H1 (cell line): ENCODE data around the gene PILRB. TPM values are rescaled to one million over a fixed set of nuclear protein-coding genes. Genes with fewer than 3 reads are reported as not detected.

Experiments
- CTCF ChIA-PET: fragments of 300-600 bp; sonication (Branson Sonifier 250); formaldehyde crosslinking; loops from one replicate; lab custom pipeline; 2021; ENCODE audit not compliant: partially characterized antibody; lab: Charles Lee
- POLR2A ChIA-PET: fragments of 300-600 bp; sonication (Branson Sonifier 250); formaldehyde crosslinking; loops from one replicate; lab custom pipeline; 2021; ENCODE audit warnings: inconsistent platforms; ENCODE audit not compliant: partially characterized antibody; lab: Charles Lee
- DNase-seq, 2 experiments: peaks; one replicate each; pipeline versions ENCODE4 v3.0.0 to v3.0.0-alpha.2; 2010 to 2022; ENCODE audit warnings: low spot score in 2 of 2, low read depth in 1 of 2, mixed read lengths in 1 of 2
- FAIRE-seq: peaks from 2 replicates; lab custom pipeline; 2011; peaks lifted over from hg19 to GRCh38; lab: Jason Lieb, UNC
- H2AFZ ChIP-seq: 2 replicates; pipeline ENCODE4 v1.8.1; 2012; ENCODE audit warnings: low read length, inconsistent platforms
- H2AK5ac ChIP-seq: 2 replicates; pipeline ENCODE4 v1.6.1; 2013; ENCODE audit warnings: low read depth, low read length
- H2BK120ac ChIP-seq: replicated peaks from 2 replicates; pipeline ENCODE3; 2013; ENCODE audit warnings: low read depth, low read length, inconsistent platforms
- H2BK12ac ChIP-seq: 2 replicates; pipeline ENCODE4 v1.6.1; 2013; ENCODE audit warnings: low read depth, low read length
- H2BK15ac ChIP-seq: 2 replicates; pipeline ENCODE4 v1.6.1; 2013; ENCODE audit warnings: low read length
- H2BK20ac ChIP-seq: 2 replicates; pipeline ENCODE4 v1.6.1; 2013; ENCODE audit warnings: low read length
- H2BK5ac ChIP-seq: 2 replicates; pipeline ENCODE4 v1.6.1; 2013; ENCODE audit warnings: low read depth, low read length
- H3K14ac ChIP-seq: 2 replicates; pipeline ENCODE4 v1.6.1; 2013; ENCODE audit warnings: inconsistent platforms; ENCODE audit not compliant: insufficient read length
- H3K18ac ChIP-seq: 2 replicates; pipeline ENCODE4 v1.6.1; 2013; ENCODE audit warnings: low read length; ENCODE audit errors: extremely low read depth
- H3K23ac ChIP-seq: 2 replicates; pipeline ENCODE4 v1.6.1; 2013; ENCODE audit warnings: inconsistent platforms; ENCODE audit not compliant: insufficient read length
- H3K23me2 ChIP-seq: 2 replicates; pipeline ENCODE4 v1.6.1; 2013; ENCODE audit warnings: low read depth, low read length
- H3K27ac ChIP-seq: 2 replicates; pipeline ENCODE4 v1.6.1; 2011; ENCODE audit warnings: low read depth, low read length, inconsistent platforms
- H3K27me3 ChIP-seq, 4 experiments: replicated peaks in 1 of 4; 1 replicate in 1 of 4; 2 replicates in 3 of 4; pipeline versions ENCODE4 v1.6.1 to v1.8.1; 2011 to 2013; ENCODE audit warnings: low read length in 3 of 4, mild to moderate bottlenecking in 3 of 4, inconsistent platforms in 2 of 4, mixed read lengths in 2 of 4, moderate library complexity in 1 of 4; ENCODE audit not compliant: control insufficient read depth in 3 of 4, insufficient read depth in 3 of 4; ENCODE audit errors: extremely low read depth in 1 of 4
- H3K36me3 ChIP-seq, 4 experiments: 2 replicates each; pipeline versions ENCODE4 v1.6.1 to v1.8.1; 2011 to 2013; ENCODE audit warnings: mild to moderate bottlenecking in 4 of 4, low read length in 3 of 4, moderate library complexity in 2 of 4, control low read depth in 1 of 4, inconsistent platforms in 1 of 4; ENCODE audit not compliant: insufficient read depth in 4 of 4, control insufficient read depth in 2 of 4
- H3K4ac ChIP-seq: replicated peaks from 2 replicates; pipeline ENCODE3; 2013; ENCODE audit warnings: low read length, low read depth, mixed read lengths, inconsistent platforms; ENCODE audit not compliant: insufficient read length
- H3K4me1 ChIP-seq, 4 experiments: replicated peaks in 1 of 4; 1 replicate in 1 of 4; 2 replicates in 3 of 4; pipeline versions ENCODE4 v1.6.1 to v1.8.1; 2011 to 2013; ENCODE audit warnings: low read length in 3 of 4, inconsistent platforms in 2 of 4, mixed read lengths in 1 of 4; ENCODE audit not compliant: insufficient read depth in 4 of 4, control insufficient read depth in 3 of 4
- H3K4me2 ChIP-seq, 2 experiments: 2 replicates each; pipeline versions ENCODE4 v1.6.1 to v1.8.1; 2011 to 2013; ENCODE audit warnings: low read depth in 2 of 2, low read length in 2 of 2, control low read depth in 1 of 2, inconsistent platforms in 1 of 2, mild to moderate bottlenecking in 1 of 2; ENCODE audit not compliant: insufficient read depth in 1 of 2
- H3K4me3 ChIP-seq, 4 experiments: fragments of 200-600, 300-600 bp in 1 of 4; sonication (generic), shearing (Covaris generic), sonication (Bioruptor Twin) in 1 of 4; 2 replicates each; pipeline versions ENCODE4 v1.5.1 to v1.8.1; 2011 to 2016; ENCODE audit warnings: low read length in 4 of 4, low read depth in 3 of 4, control low read depth in 2 of 4, inconsistent platforms in 2 of 4, mild to moderate bottlenecking in 2 of 4, mixed read lengths in 1 of 4, moderate library complexity in 1 of 4; ENCODE audit not compliant: insufficient read depth in 2 of 4; ENCODE audit errors: extremely low read depth in 1 of 4
- H3K56ac ChIP-seq: replicated peaks from 2 replicates; pipeline ENCODE3; 2013; ENCODE audit warnings: low read depth, mild to moderate bottlenecking, mixed read lengths, low read length, inconsistent platforms; ENCODE audit not compliant: insufficient read length
- H3K79me1 ChIP-seq: 2 replicates; pipeline ENCODE4 v1.6.1; 2013; ENCODE audit warnings: low read depth, low read length, control low read depth
- H3K79me2 ChIP-seq, 2 experiments: 2 replicates each; pipeline versions ENCODE4 v1.6.1 to v1.8.1; 2012 to 2013; ENCODE audit warnings: low read length in 2 of 2, mild to moderate bottlenecking in 2 of 2, inconsistent platforms in 1 of 2; ENCODE audit not compliant: insufficient read depth in 2 of 2, control insufficient read depth in 1 of 2
- H3K9ac ChIP-seq, 4 experiments: replicated peaks in 1 of 4; 1 replicate in 1 of 4; 2 replicates in 3 of 4; pipeline versions ENCODE4 v1.6.1 to v1.8.1; 2011 to 2013; ENCODE audit warnings: low read depth in 3 of 4, low read length in 3 of 4, control low read depth in 2 of 4, mild to moderate bottlenecking in 2 of 4, moderate library complexity in 2 of 4, inconsistent platforms in 1 of 4; ENCODE audit errors: extremely low read depth in 1 of 4
- H3K9me3 ChIP-seq, 2 experiments: 2 replicates each; pipeline versions ENCODE4 v1.6.1 to v1.8.1; 2012 to 2013; ENCODE audit warnings: mild to moderate bottlenecking in 2 of 2, moderate library complexity in 2 of 2, control low read depth in 1 of 2, inconsistent platforms in 1 of 2, low read depth in 1 of 2, low read length in 1 of 2, mixed read lengths in 1 of 2; ENCODE audit not compliant: insufficient read depth in 2 of 2
- H4K20me1 ChIP-seq, 2 experiments: replicated peaks in 1 of 2; 2 replicates each; pipeline versions ENCODE3 to v1.8.1; 2011 to 2013; ENCODE audit warnings: inconsistent platforms in 2 of 2, low read length in 2 of 2, mild to moderate bottlenecking in 1 of 2; ENCODE audit not compliant: insufficient read depth in 2 of 2, control insufficient read depth in 1 of 2
- H4K5ac ChIP-seq: 2 replicates; pipeline ENCODE4 v1.6.1; 2013; ENCODE audit warnings: low read length, low read depth, mixed read lengths, inconsistent platforms; ENCODE audit not compliant: insufficient read length
- H4K8ac ChIP-seq: 2 replicates; pipeline ENCODE4 v1.8.0; 2013; ENCODE audit warnings: mild to moderate bottlenecking, moderate library complexity, low read length, inconsistent platforms; ENCODE audit not compliant: insufficient read depth; ENCODE audit errors: extremely low read depth
- H4K91ac ChIP-seq: replicated peaks from 2 replicates; pipeline ENCODE3; 2013; ENCODE audit warnings: low read length, mixed read lengths, inconsistent platforms; ENCODE audit not compliant: insufficient read length
- BACH1 ChIP-seq: IDR thresholded peaks from 2 replicates; pipeline ENCODE4 v1.6.1; 2012; ENCODE audit warnings: low read length, improper control_type of control experiment
- CBX8 ChIP-seq: fragments of 300-800, 300-1000 bp; sonication (generic); IDR thresholded peaks from 2 replicates; pipeline ENCODE4 v1.7.1; 2016; ENCODE audit warnings: low read depth, low read length, borderline replicate concordance
- EZH2 ChIP-seq: fragments of 200-600 bp; sonication (generic); IDR thresholded peaks from 2 replicates; pipeline ENCODE4 v1.7.1; 2012; ENCODE audit warnings: low read depth, mild to moderate bottlenecking, moderate library complexity, low read length, inconsistent platforms; ENCODE audit not compliant: severe bottlenecking
- PHF8 ChIP-seq: fragments of 200-600 bp; sonication (generic); conservative IDR thresholded peaks from 2 replicates; pipeline ENCODE4 v1.7.1; 2012; ENCODE audit warnings: low read depth, mild to moderate bottlenecking, inconsistent platforms, low read length, moderate library complexity
- WGBS, 2 experiments: shearing (Covaris generic) in 1 of 2; methylation state at CpG; one replicate each; pipeline versions ENCODE4 v1.1.6 to v1.1.7; 2013 to 2015; ENCODE audit warnings: low lambda C conversion rate in 2 of 2, mixed read lengths in 2 of 2, inconsistent platforms in 1 of 2, low coverage in 1 of 2, missing lambda C conversion rate in 1 of 2; ENCODE audit not compliant: insufficient replicate concordance in 2 of 2, insufficient coverage in 1 of 2, insufficient read length in 1 of 2; ENCODE audit errors: extremely low coverage in 1 of 2, missing lambda C conversion rate in 1 of 2; 5-methylcytosine and 5-hydroxymethylcytosine counted together
- polyA plus RNA-seq, 7 experiments: library from polyadenylated mRNA; depleted of rRNA in 3 of 7; stranded (reverse) in 5 of 7; unstranded in 2 of 7; fragments of >200 nt in 5 of 7; fragments of 200-250 nt in 2 of 7; gene quantifications; 1 replicate in 5 of 7; 2 replicates in 1 of 7; 4 replicates in 1 of 7; pipeline versions ENCODE4 v1.2.1 to v1.2.3, GENCODE V29; 2011 to 2013; ENCODE audit warnings: missing spikeins in 2 of 7, mixed read lengths in 2 of 7
- total RNA-seq: library from RNA; stranded (reverse); fragmentation: NEBNext Ultra II Directional; extraction: Animal tissue kit (Norgen Biotek cat#: 25700); gene quantifications from 2 replicates; pipeline ENCODE4 v1.2.1, GENCODE V29; 2021
- TF ChIP-seq, protein P1 (sequence below): IDR thresholded peaks from 2 replicates; pipeline ENCODE4 v1.6.1; 2012; ENCODE audit warnings: inconsistent platforms

The PILRB gene
- total and polyA plus RNA-seq, 2 of the 8 experiments (the other 6 are each of a cell fraction or from before 2014, with no cell fraction given) = 32.2 to 49.9 TPM

DNA sequence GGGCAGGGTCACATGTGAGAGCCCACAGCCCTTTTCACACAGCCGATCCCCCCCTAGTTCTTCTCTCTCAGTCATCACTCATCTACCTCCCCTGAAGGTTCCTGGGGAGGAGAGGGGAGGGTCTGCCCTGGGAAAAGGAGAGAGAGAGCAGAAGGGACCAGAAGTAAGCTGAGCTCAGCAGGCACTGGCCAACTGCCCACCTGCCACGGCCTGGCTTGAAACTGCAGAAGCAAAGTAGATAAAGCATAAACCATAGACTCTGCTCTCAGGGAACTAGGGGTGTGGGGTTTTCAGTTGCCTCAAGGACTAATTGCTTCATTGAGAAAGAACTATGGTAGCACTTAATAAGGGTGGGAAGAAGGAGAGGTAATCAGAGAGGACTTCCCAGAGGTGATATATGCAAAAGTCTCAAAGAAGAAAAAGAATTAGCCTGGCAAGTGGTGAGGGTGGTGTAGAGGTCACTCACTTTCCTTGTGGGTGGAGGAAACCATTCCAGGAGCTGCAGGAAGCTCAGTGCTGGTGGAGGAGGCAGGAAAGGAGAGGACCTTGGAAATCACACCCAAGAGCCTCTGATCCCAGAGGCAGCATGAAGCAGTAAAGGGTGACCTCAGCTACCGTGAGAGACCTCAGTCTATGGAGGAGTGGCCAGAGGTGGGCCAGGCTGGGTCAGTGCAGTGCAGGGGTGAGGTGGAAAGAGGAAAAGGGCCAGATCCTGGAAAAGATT is 32.5 kb downstream of the PILRB start:
- H2BK15ac ChIP-seq = no peak overlapping the region
- H2BK120ac ChIP-seq = no peak overlapping the region
- no peaks in the 10 kb centered on the region for H3K23me2 ChIP-seq
- no peaks in the 10 kb centered on the region for H3K79me1 ChIP-seq
- H2BK12ac ChIP-seq = no peak overlapping the region; the same call in 1 of the 2 replicates
- peaks cover 0 to 2% (median 0%) of the 10 kb centered on the region in 4 experiments; a peak in 2 of 7 replicates for H3K4me1 ChIP-seq
- H3K9me3 ChIP-seq = no peaks in the 10 kb centered on the region
- H3K4me2 ChIP-seq = no peak overlapping the region
- no peak overlapping the region for H2BK5ac ChIP-seq
- no peaks in the 10 kb centered on the region for H3K36me3 ChIP-seq
- no peak overlapping the region for H4K91ac ChIP-seq
- FAIRE-seq (no peak), DNase-seq (no peak)
- peak overlapping the region; percentile 57; the same call in 1 of the 2 replicates for H4K8ac ChIP-seq
- no peak overlapping the region for H3K4ac ChIP-seq
- CTCF ChIA-PET = interaction anchor here (1.6 to 4.1 kb wide), 5 partner anchors 10 to 45 kb away, joined by 5 to 25 read pairs (median 8); no protein-coding TSS in a partner anchor
- POLR2A ChIA-PET = interaction anchor here (1.4 to 1.6 kb wide), 4 partner anchors 20 to 38 kb away, joined by 3 to 5 read pairs (median 4); partner anchors contain the start of gene ZCWPW1
- no peak overlapping the region for H3K18ac ChIP-seq
- no peak overlapping the region; a peak in 1 of 7 replicates for H3K9ac ChIP-seq
- no peak overlapping the region for H4K5ac ChIP-seq
- no peak overlapping the region for H2BK20ac ChIP-seq
- H4K20me1 ChIP-seq = no peaks in the 10 kb centered on the region
- no peak for TF ChIP-seq CBX8
- no peak for TF ChIP-seq EZH2
- TF ChIP-seq, protein P1, sequence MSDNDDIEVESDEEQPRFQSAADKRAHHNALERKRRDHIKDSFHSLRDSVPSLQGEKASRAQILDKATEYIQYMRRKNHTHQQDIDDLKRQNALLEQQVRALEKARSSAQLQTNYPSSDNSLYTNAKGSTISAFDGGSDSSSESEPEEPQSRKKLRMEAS = no peak
- TF ChIP-seq PHF8 = no peak
- no peak for TF ChIP-seq BACH1
- 77% methylated on average over 3 of the region's 3 CpGs; no CpG with 5 or more reads in 1 of the 2 experiments for whole genome bisulfite sequencing, 2 experiments
- no peak overlapping the region for H2AFZ ChIP-seq
- no peak overlapping the region for H3K14ac ChIP-seq
- H3K27me3 ChIP-seq = no peaks in the 10 kb centered on the region
- H3K27ac ChIP-seq = no peak overlapping the region
- H3K56ac ChIP-seq = no peak overlapping the region
- H3K4me3 ChIP-seq = no peak overlapping the region
- H2AK5ac ChIP-seq = no peak overlapping the region
- H3K23ac ChIP-seq = no peak overlapping the region
- no peaks in the 10 kb centered on the region for H3K79me2 ChIP-seq
